ENCODE results near the gene METTL6.
"Not testable (repeated sequence)": the region's sequence is repeated elsewhere in the genome, so short reads cannot be mapped to it uniquely, and the experiment has no call there.

The METTL6 gene

DNA sequence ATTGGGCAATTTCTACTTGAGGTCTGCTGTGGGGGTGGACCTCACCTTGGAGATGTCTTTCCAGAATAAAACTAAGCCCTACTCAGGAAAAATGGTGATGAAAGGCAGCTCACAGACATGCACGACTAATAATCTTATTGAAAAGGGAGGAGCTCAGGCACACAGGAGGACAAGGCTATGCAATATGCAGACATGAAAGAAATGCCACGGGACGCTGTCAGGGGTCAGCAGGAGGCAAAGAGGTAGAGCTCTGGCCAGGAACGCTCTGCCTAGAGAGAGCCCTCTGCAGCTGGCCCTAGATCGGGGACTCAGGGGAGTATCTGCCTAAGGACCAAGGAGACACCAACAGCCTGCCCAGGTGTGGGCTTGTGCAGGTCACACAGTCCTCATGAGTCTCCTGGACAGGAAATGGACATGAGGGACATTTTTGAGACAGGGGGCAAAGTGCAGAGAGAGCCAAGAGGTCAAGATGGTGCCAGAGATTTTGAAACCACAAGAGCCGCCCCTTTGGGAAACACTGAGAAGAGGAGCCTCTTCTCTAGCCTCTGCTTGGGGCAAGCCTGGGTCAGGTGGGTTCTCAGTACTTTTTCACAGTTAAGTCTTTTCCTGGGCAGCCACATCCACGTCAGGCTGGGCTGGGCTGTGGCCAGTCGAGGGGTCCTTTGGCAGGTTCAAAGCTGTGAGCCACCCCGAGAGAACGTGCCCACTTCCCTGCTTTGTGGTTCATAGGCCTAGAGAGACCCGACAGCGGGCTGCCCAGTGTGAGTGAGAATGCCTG is 23.3 kb upstream of the METTL6 start:
- no peak for DNase-seq

GRCh38 chr3:15449489-15450224 is 22.3 kb upstream of the METTL6 start:
- no peak for DNase-seq

- no peak for DNase-seq
Measured at GRCh38 chr3:15443826-15444524, 16.6 kb upstream of the METTL6 start.

GRCh38 chr3:15440891-15441290 is 13.5 kb upstream of the METTL6 start:
- no peak for DNase-seq

- DNase-seq = no peak
Measured at GRCh38 chr3:15439476-15439875, 12.1 kb upstream of the METTL6 start.

- DNase-seq = no peak
Measured at GRCh38 chr3:15438983-15439382, 11.6 kb upstream of the METTL6 start.

DNA sequence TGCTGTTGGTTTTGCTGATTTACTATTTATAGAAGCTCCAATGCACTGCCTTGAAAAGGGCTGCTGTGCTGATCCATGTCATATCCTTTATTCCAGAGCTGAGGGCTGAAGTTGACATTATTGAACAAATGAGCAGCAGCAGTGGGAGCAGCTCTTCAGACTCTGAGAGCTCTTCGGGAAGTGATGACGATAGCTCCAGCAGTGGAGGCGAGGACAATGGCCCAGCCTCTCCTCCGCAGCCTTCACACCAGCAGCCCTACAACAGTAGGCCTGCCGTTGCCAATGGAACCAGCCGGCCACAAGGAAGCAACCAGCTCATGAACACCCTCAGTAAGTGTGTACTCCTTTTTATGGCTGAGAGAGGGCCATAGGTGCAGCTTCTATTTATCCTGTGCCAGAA is 8.9 kb upstream of the METTL6 start:
- DNase-seq = no peak

- DNase-seq = no peak
Measured at GRCh38 chr3:15434756-15435155, 7.4 kb upstream of the METTL6 start.

DNA sequence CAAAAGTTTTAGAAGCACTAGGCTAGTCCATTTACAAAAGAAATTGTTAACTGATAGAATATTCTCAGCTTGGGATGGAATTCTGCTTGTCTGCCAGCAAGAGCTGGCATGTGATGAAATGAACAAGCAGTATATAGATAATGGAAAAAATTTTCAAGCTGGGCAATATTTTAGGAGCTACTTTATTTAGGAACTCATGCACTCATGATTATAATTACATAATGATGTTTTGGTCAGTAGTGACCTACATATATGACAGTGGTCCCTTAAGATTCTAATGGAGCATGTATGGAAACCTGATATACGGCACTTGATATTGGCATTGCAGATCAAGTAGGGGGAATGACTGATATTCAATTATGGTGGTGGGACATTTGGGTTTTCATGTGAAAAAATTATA is 6.2 kb upstream of the METTL6 start:
- DNase-seq = no peak

DNA sequence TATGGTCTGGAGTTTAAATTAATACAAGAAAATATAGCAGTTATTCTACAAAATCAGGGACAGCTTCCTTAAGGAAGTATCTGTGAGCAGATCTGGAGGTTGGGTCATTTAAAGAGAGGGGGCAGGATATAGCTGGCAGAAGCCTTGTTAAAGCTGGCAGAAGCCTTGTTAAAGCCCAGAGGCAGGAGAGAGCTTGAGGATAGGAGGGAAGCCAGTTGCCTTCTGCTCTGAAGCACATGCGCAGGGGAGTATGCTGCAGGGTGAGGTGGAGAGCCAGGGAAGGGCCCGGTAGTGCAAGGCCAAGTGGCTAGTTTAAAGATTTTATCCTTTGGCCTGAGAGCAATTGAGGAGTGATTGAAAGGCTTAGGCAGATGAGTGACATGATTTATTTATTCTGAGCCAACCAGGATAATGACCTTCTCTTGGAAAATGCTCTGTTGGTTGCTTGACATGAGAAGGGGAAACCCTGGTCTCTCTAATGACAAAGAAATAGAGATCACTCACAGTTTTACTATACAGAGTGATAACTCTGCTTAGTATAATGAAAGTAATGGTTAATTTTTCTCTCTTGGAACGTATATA is 4.0 kb upstream of the METTL6 start:
- DNase-seq = no peak

- no peak for DNase-seq
Measured at GRCh38 chr3:15430624-15431023, 3.3 kb upstream of the METTL6 start.

DNA sequence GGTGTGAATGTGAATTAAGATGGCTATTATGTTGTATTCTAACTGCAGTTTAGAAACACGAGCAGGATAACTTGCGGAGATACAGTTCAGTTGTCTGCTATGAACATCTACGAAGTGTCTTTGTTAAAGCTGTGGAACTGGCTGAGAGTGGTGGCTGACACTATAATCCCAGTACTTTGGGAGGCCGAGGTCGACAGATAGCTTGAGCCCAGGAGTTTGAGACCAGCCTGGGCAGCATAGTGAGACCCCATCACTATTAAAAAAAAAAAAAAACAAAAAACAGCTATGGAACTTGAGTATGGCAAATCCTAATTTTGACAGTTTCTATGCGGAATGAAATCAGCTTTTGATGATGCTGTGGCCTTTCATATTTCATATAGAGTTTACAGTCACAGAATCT is 1.7 kb upstream of the METTL6 start:
- DNase-seq = no peak

DNA sequence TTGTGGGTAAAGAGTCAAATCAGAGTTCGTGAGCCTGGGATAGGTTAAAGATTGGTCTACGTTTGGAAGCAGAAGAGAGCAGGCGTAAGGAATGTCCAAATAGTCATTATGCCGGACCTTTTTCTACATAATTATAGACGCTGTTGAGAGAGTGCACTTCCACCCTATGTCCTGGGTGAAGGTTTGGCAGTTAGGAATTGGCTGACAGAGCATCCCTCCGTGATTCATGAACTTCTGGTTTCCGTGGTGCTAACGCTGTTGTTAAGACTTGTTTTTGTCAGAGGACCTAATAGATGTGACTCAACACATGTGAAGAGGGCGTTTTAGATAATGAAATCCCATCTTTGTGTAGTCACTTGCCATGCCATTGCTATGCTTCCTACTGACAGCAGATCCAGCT is 1.2 kb upstream of the METTL6 start:
- DNase-seq = no peak

- DNase-seq = no peak
Measured at GRCh38 chr3:15427981-15428380, 637 bp upstream of the METTL6 start.

GRCh38 chr3:15426579-15427118 is 695 bp downstream of the METTL6 start:
- peak; percentile 2 for DNase-seq

GRCh38 chr3:15420871-15421270 is 6.5 kb downstream of the METTL6 start:
- no peak for DNase-seq

DNA sequence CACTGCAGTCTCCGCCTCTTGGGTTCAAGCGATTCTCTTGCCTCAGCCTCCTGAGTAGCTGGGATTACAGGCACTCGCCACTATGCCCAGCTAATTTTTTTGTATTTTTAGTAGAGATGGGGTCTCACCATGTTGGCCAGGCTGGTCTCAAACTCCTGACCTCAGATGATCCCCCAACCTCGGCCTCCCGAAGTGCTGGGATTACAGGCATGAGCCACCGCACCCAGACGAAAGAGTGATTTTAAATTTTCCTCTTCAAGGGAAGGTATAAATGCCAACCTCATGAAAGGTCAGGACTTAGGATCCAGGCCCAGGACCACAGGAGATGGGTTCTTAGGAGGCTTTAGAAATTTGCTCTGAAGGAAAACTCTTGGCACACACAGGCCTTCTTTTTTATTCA is 16.4 kb downstream of the METTL6 start:
- not testable (repeated sequence) for DNase-seq

DNA sequence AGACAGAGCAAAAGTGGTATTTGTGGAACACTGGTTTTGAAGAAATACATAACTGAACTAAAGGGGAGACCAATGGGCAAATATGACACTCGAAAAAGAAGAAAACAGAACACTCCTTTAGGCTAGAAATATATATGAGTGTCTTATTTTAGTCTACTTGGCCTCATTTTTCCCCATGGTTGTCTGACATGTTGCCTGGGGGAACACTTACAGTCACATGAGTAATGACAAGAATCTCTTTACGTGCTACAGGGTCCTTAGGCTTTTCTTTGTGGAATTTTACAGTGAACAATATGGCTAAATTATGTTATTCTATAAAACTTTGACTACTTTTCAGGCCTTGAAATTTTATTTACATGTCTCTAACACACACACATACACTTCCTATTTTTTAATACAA is 17.6 kb downstream of the METTL6 start:
- DNase-seq = no peak

GRCh38 chr3:15409239-15409638 is 18.1 kb downstream of the METTL6 start:
- no peak for DNase-seq

DNA sequence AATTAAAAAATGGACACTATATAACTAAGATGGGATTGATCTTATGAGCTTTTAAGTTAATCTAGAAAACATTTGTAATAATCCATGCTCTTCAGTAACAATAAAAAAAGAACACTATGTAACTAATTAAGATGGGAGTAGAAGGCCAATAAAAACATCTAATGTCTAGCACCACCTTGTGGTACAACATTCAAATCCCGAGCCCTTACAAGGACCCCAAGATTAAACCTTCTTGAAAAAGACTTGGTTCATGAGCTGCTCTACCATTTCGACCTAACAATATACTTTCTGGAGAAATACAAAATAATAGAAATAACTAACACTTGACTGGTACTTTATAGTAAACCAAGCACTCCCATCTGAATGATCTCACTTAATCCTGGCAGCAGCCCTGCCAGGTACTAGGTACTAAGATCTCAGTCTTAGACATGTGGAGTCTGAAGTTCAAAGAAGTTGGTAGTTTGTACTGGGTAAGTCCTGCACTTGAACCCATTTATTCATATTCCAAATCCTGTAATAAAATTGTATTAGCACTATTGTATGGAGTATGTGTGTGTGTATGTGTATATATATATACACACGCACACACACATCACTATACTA is 21.8 kb downstream of the METTL6 start:
- peak; percentile 4 for DNase-seq

DNA sequence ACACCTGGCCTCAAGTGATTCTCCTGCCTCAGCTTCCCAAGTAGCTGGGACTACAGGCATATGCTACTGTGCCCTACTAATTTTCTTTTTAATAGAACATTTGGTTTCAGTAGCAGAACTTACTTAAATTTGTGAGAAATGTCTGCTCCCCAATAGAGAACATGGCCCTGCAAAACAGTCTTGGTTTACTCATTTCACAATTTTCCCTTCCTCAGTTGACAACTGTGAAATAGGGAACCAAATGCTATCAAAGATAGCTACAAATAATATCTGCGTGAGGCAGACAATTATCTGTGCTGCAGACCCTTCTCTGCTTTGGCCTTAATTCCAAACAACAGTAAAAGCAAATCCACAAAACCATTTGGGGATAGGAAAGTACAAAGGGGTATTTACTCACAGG is 22.6 kb downstream of the METTL6 start:
- DNase-seq = no peak

DNA sequence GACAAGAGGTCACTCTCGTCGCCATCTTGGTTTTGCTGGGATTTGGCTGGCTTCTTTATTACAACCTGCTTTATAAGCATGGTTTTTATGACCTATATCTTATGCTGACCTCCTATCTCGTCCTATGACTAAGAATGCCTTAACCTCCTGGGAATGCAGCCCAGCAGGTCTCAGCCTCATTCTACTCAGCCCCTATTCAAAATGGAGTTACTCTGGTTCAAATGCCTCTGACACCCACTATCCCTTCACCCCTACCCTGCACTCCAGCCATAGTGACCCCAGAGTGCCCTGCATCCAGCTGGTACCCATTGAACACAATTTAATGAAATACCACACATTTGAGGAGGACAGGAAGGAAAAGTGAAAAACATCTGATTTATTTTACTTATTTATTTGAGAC is 23.4 kb downstream of the METTL6 start:
- no peak for DNase-seq

- DNase-seq = no peak
Measured at GRCh38 chr3:15403495-15403894, 23.8 kb downstream of the METTL6 start.
